ENCODE data around the gene CYP2R1.

Gene CYP2R1, protein sequence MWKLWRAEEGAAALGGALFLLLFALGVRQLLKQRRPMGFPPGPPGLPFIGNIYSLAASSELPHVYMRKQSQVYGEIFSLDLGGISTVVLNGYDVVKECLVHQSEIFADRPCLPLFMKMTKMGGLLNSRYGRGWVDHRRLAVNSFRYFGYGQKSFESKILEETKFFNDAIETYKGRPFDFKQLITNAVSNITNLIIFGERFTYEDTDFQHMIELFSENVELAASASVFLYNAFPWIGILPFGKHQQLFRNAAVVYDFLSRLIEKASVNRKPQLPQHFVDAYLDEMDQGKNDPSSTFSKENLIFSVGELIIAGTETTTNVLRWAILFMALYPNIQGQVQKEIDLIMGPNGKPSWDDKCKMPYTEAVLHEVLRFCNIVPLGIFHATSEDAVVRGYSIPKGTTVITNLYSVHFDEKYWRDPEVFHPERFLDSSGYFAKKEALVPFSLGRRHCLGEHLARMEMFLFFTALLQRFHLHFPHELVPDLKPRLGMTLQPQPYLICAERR

DNA sequence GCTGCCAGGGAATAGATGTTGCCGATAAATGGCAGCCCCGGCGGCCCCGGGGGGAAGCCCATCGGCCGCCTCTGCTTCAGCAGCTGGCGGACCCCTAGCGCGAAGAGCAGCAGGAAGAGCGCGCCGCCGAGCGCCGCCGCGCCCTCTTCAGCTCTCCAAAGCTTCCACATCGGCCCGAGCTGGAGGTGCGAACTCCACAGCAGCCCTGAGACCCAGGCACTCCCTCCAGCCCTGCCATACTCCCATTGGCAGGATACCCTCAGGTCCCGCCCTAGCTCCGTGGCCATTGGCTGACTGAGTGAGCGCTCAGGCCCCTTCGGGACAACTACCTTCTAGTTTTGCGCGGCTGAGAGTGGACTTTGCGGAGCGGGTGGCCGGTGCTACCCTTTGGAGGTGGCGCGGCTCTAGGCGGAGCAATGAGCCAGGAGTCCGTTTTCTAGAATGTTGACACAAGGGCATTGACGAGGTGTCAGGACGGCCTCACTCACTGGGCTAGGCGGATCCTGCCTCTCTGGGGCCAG lies at the start of gene CYP2R1:
TSS of gene CYP2R1 (minus strand) at position 196 of the 521 bp plus-strand sequence. CDS start at position 170, 26 bp downstream.
- DNase-seq: peak; percentile 58

GRCh38 chr11:14938936-14939335 lies 46.9 kb upstream of the CYP2R1 start:
- no peak for DNase-seq

DNA sequence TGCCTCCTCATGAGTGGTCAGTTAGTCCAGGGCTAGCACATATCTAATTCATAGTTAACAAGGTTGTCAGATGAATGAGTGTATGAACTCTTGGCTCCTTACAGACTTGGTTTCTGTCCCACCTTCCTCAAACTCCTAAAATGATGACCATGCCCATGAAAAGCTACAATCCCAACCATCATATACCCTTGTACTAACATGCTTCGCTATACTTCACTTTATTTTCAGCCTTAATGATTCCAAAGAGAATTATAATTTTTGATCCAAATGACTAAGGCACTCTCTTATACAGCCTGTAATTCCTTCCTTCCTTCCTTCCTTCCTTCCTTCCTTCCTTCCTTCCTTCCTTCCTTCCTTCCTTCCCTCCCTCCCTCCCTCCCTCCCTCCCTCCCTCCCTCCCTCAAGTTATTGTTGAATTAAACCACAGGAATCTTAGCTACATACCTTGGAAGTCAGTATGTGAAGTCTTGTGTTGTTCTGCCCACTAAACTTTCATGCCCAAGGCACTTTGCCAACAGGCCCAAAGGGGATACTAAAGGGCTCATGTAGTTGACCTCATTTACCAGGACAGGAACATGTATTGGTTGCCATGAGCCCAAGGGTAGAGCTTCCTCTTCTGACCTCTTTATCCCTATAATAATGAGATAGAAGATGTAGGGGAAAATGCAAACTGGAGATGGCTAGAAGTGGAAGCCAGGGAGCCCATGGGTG lies 42.8 kb upstream of the CYP2R1 start:
- no peak for DNase-seq

DNA sequence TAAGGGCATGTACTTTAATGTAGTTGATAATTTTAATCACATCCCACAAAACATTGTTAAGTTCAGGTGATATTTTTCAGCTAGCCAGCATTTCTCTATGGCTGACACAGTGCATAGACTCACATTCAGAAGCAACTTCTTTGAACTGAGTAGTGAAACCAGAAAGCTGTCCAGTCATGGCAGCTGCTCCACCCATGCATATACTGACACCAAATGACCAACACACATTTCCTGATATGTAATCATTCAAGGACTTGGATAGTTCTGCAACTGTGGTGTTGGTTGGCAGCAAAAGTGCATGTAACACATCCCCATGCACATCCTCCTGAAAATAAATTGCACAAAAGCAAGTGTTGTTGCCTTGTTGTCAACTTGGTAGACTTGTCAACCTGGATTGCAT lies 40.4 kb upstream of the CYP2R1 start:
- DNase-seq: no peak

- DNase-seq: no peak
These were observed 38.3 kb upstream of the CYP2R1 start for GRCh38 chr11:14930369-14930768.

DNA sequence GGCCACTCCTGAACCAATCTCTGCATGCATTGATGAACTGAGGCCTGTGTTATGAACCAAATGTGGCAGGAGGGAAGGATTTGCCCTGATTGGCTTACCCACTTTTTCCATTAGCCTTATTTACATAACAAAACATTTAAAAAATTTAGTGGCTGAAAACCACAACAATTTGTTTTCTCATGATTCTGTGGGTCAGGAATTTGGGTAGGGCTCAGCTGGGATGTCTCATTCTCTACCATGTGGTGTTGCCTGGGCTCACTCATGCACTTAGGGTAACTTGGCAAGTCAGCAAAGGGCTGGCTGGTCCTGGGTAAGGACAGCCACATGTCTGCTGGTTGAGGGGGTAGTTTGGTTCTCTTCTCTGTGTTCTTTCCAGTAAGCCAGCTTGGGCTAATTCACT lies 35.1 kb upstream of the CYP2R1 start:
- DNase-seq: no peak

DNA sequence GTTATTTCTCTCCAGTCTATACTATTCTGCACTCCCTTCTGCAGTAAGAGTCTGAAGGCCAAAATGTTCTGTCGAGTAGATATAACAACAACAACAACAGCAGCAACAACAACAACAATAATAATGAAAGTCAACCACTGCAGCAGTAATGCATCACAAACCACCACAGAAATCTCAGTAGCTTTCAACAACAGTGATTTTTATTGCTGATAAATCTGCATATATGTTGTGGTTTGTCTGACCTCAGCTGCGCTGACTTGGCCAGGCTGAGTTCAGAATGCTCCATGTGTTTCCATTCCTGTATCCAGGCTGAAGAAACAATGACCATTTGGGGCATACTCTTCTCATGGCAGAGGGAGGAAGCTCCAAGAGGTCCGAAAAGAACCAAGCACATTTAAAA lies 32.3 kb upstream of the CYP2R1 start:
- DNase-seq: no peak

- DNase-seq: no peak
These were observed 24.4 kb upstream of the CYP2R1 start for GRCh38 chr11:14916403-14916802.

DNA sequence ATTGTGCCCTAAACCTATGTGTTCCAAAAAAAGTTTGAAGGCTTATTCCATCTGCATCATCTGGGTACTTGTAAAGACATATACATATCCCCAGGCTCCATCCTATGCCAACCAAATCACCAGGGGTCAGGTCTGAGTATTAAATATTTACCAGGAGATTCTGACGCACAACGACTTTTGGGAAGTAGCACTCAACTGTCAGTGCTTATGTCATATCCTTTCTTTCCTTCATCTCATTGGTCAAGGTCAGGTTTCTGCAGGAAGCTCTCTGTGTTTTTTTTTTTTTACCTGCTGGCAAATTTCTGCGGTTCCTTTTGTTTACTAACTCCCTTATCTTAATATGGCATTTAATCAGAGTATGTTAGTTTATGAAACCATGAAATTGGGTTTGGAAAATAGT lies 22.5 kb upstream of the CYP2R1 start:
- no peak for DNase-seq

GRCh38 chr11:14908214-14908880 lies 16.3 kb upstream of the CYP2R1 start:
- no peak for DNase-seq

DNA sequence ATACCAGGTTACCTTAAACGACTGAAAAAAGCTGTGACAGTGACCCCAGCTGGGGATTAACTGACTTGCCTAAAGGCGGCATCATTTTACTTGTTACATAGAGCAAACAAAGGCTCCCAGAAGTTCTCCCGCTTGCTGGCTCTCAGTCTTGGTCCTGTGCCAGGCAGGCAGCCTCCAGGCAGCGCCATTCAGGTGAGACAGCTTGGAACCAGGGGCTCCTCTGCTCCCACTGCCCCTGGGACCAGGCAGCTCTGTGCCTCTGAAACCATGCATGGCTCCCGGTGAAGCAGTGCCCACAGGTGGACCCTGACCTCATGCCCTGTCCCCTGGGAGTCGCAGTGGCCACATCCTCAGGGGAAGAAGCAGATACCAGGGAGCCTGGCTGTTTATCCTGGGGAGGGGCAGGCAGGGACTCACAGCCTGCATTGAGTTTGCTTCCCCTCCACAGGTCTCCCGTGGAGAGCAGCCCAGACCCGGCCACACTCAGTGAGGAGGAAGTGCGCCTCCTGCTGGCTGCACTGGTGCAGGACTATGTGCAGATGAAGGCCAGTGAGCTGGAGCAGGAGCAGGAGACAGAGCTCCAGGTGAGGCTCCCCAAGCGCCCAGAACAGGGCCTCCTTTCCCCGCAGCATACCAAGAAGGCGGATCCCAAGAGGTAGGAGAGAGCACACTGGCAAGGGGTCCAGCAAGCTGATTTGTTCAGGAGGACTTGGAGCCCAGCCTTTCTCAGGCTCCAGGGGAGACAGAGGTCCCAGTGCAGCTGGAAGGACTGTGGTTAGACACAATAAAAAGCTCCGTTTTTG lies 15.6 kb upstream of the CYP2R1 start:
- no peak for DNase-seq

GRCh38 chr11:14906993-14907392 lies 15.0 kb upstream of the CYP2R1 start:
- no peak for DNase-seq

DNA sequence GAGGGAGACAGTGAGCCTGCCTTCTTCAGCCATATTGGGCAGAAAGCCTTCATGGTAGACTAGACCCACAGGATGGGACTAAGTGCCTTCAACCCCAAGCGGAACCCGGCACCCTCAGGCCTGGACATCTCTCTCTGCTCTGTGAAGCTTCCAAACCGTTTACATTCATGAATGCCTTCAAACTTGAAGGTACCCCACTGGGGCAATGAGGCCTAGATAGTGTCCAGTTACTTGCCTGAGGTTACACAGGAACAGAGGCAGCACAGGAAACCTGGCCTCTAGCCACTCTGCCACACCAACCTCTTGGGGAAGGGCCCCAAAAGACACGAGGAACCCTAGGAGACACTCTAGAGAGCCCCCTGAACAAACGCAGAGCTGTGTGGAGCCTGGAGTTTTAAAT lies 14.5 kb upstream of the CYP2R1 start:
- no peak for DNase-seq

DNA sequence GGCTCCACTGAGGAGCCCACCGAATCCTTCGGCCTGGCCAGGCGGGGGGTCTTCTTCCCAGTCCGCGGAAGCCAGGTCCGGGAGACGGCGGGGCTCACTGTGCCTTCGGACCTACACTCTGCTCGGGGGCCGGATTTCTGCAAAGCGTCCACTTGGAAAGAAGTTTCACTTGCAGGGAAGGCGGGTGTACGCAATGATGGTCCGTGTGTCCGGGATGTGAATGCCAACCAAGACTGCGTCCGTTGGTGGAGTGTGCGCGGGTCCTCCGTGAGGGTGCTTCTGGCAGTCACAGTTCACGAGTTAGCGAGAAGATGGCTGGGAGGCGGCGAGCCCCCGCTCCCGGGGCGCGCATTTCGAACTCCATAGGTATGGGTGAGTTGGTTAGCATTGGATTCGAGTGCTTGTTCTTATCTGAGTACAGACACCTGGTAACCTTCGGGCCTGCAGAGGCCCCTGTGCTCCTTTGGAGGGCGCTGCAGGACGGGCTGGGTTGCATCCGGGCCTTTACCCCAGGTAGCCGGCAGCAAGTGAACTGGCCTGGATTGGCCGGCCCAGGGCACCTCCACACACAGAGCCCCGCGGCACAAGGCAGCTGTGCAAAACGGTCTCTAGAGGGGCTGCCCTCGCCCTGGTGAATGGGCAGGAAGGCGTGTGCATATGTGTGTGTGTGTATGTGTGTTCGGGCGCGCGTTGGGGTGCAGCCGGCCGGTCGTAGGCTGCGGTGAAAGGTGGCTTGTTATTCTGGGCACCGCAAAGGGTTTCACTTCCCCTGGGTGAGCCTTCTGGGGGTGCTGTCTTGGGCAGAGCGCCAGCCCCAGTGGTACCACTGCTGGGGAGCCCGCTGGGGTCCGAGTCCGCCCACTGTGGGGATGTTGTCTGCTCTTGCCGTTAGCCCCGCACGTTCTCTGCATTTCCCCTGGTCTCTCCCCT lies 13.3 kb upstream of the CYP2R1 start:
- no peak for DNase-seq

DNA sequence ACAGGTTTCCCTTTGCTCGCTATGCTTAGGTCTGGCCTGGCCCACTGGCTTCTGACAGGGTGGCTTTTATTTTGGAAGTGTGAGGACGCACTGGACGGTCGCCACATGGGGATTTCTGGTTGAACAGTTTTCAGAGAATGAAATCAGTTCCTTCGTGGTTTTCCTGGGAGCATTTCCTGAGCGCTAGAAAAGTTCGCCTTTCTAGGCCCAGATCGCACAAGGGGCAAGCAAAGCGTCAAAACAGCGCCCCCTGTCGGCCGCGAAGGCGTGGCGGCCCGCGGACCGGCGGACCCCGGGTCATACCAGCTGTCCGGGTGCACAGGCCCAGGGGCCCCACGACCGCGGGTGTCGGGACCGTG lies 12.7 kb upstream of the CYP2R1 start:
- DNase-seq: no peak

- DNase-seq: no peak
These were observed 10.8 kb upstream of the CYP2R1 start for GRCh38 chr11:14902650-14903350.

GRCh38 chr11:14898906-14899305 lies 6.9 kb upstream of the CYP2R1 start:
- no peak for DNase-seq

- no peak for DNase-seq
These were observed 6.3 kb upstream of the CYP2R1 start for GRCh38 chr11:14898355-14898754.

GRCh38 chr11:14894657-14895598 lies 2.9 kb upstream of the CYP2R1 start:
- DNase-seq: no peak

- no peak for DNase-seq
These were observed 546 bp upstream of the CYP2R1 start for GRCh38 chr11:14892577-14892976.
